Breast epithelium (tissue), 4 donors: ENCODE measurements around the gene ADPRHL1. TPM values are rescaled to one million over a fixed set of nuclear protein-coding genes. Genes with fewer than 3 reads are reported as not detected.

Experiments used
- DNase-seq, 2 donors: peaks; one replicate each; pipeline ENCODE4 v3.0.0-alpha.2; 2019; ENCODE audit warnings: low spot score in 2 of 2
- H3K27ac ChIP-seq, 2 donors: fragments of 200-600 bp; sonication (generic) in 1 of 2; one replicate each; pipeline ENCODE4 v1.5.1; 2016 to 2019; ENCODE audit warnings: mild to moderate bottlenecking in 1 of 2
- H3K27me3 ChIP-seq, 2 donors: fragments of 200-600 bp; sonication (generic) in 1 of 2; one replicate each; pipeline versions ENCODE4 v1.5.1 to v1.6.0; 2017 to 2019; ENCODE audit warnings: control low read depth in 1 of 2, mild to moderate bottlenecking in 1 of 2
- H3K36me3 ChIP-seq: fragments of 200-600 bp; one replicate; pipeline ENCODE4 v1.5.1; 2019
- H3K4me1 ChIP-seq, 2 donors: fragments of 200-600 bp; sonication (generic); one replicate each; pipeline ENCODE4 v1.5.1; 2016 to 2019; ENCODE audit warnings: control low read depth in 1 of 2
- H3K4me3 ChIP-seq, 3 donors: fragments of 200-600 bp; sonication (generic); 1 replicate in 2 of 3; 2 replicates in 1 of 3; pipeline ENCODE4 v1.5.1; 2016 to 2019; ENCODE audit warnings: mild to moderate bottlenecking in 3 of 3, moderate library complexity in 2 of 3
- H3K9me3 ChIP-seq, 2 donors: fragments of 200-600 bp; sonication (generic) in 1 of 2; one replicate each; pipeline ENCODE4 v1.5.1; 2016 to 2019; ENCODE audit warnings: control low read depth in 1 of 2
- CTCF ChIP-seq, 3 donors: fragments of 450-650 bp; IDR thresholded peaks; one replicate each; pipeline ENCODE4 v1.5.1; 2016 to 2017; ENCODE audit warnings: antibody characterized with exemption in 3 of 3, mild to moderate bottlenecking in 3 of 3, moderate library complexity in 3 of 3
- POLR2A ChIP-seq: fragments of 450-650 bp; IDR thresholded peaks from one replicate; pipeline ENCODE4 v1.6.1; 2016; ENCODE audit warnings: antibody characterized with exemption, mild to moderate bottlenecking, moderate library complexity
- POLR2AphosphoS5 ChIP-seq, 3 donors: sonication (generic); formaldehyde crosslinking; IDR thresholded peaks; one replicate each; pipeline ENCODE4 v1.6.1; 2017; ENCODE audit warnings: antibody characterized with exemption in 3 of 3
- intact Hi-C: fragments of 100-400 bp; cut with DNase I; formaldehyde crosslinking; loops from one replicate; pipeline ENCODE4 v1.15.1; 2023; ENCODE audit warnings: low total_unique reads
- total RNA-seq, 3 donors: library from RNA; depleted of rRNA; stranded (reverse); fragments of >200 nt; gene quantifications; one replicate each; pipeline ENCODE4 v1.1.0, GENCODE V29; 2016

ADPRHL1 gene
- total RNA-seq, 3 donors from 2014 or later, result 1.8 to 2.7 (median 2.0) TPM

DNA sequence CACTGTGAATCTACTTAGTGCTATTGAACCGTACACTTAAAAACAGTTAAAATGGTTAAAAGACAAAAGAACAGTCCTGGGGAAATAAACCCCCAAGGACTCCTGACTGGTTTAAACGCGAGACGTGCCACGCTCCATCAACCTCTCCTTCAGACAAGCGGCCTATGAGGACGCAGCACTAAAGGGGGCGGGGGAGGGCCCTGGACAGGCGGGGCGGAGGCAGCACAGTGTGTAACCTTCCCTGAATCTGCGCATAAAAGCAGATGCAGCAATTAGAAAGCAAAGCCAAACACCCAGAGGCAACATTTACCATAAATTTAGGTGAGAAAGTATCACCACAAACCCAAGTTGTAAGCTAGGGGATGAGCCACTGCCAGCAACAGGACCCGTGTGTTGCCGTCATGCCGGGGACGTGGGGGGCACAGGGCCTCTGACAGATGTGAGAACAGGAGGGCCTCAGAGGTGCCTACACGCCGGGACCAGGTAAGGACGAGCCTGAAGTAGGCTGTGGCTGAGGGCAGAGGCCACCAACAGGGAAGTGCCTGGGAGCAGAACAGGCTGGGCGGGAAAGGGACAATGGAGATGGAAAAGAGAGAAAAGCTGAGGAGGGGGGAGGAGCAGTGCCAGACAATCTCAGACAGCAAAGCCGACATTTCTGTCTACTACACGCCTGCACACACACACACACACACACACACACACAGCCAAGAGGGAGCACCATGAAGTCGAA lies 15.3 kb upstream of the ADPRHL1 start:
- Histone ChIP-seq H3K4me1 (no peaks in the 10 kb centered on the region), H3K36me3 (no peaks in the 10 kb centered on the region), H3K27me3 (no peaks in the 10 kb centered on the region), H3K27ac (no peak overlapping the region), H3K4me3 (no peak overlapping the region), H3K9me3 (no peaks in the 10 kb centered on the region)
- intact Hi-C loops, result no loop called here
- TF ChIP-seq POLR2A, result no peak
- TF ChIP-seq POLR2AphosphoS5 (IDR thresholded peaks at IDR 0.05), result no peak
- no peak for TF ChIP-seq CTCF (IDR thresholded peaks at IDR 0.05)
- DNase-seq, result no peak

- intact Hi-C loops, result no loop called here
- H3K9me3 ChIP-seq, result no peaks in the 10 kb centered on the region
- H3K27ac ChIP-seq, result no peak overlapping the region
- no peaks in the 10 kb centered on the region for H3K36me3 ChIP-seq
- no peaks in the 10 kb centered on the region for H3K27me3 ChIP-seq
- H3K4me3 ChIP-seq, result no peak overlapping the region
- TF ChIP-seq POLR2AphosphoS5 (IDR thresholded peaks at IDR 0.05), result no peak
- TF ChIP-seq POLR2A, result no peak
- TF ChIP-seq CTCF (IDR thresholded peaks at IDR 0.05), result no peak
- no peak for DNase-seq
- no peaks in the 10 kb centered on the region for H3K4me1 ChIP-seq
Measured at GRCh38 chr13:113468029-113468428, 14.7 kb upstream of the ADPRHL1 start.

- no peak overlapping the region for H3K27ac ChIP-seq
- H3K36me3 ChIP-seq, result no peaks in the 10 kb centered on the region
- TF ChIP-seq POLR2AphosphoS5 (IDR thresholded peaks at IDR 0.05) (no peak), CTCF (IDR thresholded peaks at IDR 0.05) (no peak), POLR2A (no peak)
- DNase-seq, result no peak
- no peaks in the 10 kb centered on the region for H3K4me1 ChIP-seq
- H3K27me3 ChIP-seq, result no peaks in the 10 kb centered on the region
- no peaks in the 10 kb centered on the region for H3K9me3 ChIP-seq
- intact Hi-C loops, result no loop called here
- H3K4me3 ChIP-seq, result no peak overlapping the region
Measured at GRCh38 chr13:113466383-113466782, 13.1 kb upstream of the ADPRHL1 start.

DNA sequence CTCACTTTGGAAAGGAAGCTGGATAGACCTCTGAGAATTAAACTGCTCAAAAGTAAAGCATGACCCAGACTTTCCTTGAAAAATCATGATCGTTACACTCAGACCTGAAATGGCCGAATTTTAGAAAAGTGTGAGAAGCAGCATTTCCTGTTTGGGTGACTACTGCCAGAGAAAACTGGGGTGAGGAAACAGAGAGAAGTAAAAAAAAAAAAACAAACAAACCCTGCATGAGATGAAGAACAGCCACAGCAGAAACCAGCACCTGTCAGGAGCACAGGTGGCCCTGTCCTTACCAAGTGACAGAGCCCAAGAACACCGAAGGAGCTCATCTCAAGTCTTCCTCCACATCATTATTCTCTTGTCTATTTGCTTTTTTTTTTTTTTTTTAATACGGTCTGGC lies 12.0 kb upstream of the ADPRHL1 start:
- Histone ChIP-seq H3K4me1 (no peaks in the 10 kb centered on the region), H3K9me3 (no peaks in the 10 kb centered on the region), H3K27ac (no peak overlapping the region), H3K36me3 (peaks cover under 1% of the 10 kb centered on the region), H3K27me3 (no peaks in the 10 kb centered on the region), H3K4me3 (no peak overlapping the region)
- no peak for DNase-seq
- intact Hi-C loops, result no loop called here
- TF ChIP-seq POLR2AphosphoS5 (IDR thresholded peaks at IDR 0.05) (no peak), CTCF (IDR thresholded peaks at IDR 0.05) (no peak), POLR2A (no peak)

DNA sequence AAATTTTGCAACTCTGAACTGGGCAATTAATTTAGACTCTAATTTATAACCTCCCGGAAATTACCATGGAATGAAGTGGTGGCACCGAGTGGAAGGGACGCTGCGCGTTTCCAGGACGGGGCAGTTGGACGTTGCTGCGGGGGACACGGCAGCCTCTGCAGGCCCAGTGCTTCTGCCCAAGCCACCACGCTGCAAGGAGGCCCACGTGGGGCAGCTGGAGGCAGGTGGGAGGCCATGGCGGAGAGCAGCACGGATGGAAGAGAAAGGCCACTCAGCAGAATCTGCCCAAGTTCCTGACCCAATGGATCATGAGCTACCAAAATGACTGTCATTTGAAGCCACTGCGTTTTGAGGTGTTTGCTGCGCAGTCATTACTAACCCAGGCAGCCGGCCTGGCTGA lies 11.2 kb upstream of the ADPRHL1 start:
- no peak for TF ChIP-seq POLR2A
- no peak for TF ChIP-seq CTCF (IDR thresholded peaks at IDR 0.05)
- no peak for TF ChIP-seq POLR2AphosphoS5 (IDR thresholded peaks at IDR 0.05)
- no peaks in the 10 kb centered on the region for H3K4me1 ChIP-seq
- H3K27ac ChIP-seq, result no peak overlapping the region
- no peaks in the 10 kb centered on the region for H3K9me3 ChIP-seq
- no peaks in the 10 kb centered on the region for H3K27me3 ChIP-seq
- intact Hi-C loops, result no loop called here
- H3K4me3 ChIP-seq, result no peak overlapping the region
- no peak for DNase-seq
- H3K36me3 ChIP-seq, result peaks cover 9% of the 10 kb centered on the region
